ENCODE results near the gene HNRNPM.

DNA sequence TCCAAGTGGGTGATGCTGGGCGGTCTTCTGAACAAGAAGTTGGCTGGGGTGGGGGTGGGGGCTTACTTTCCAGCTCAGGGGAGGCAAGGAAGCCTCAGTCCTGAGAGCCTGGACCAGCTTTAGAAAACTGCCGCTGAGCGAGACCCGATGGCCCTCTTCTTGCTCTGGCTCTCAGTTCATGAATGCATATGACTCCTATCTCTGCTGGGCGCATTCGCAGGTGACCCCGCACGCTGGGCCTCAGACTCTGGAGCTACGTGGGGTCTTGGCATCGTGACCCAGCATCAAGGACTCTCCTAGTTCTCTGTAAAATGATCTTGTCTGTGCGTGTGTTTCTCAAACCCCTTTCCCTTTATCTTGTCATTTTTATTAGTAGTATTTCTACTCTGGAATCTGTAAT is 37.9 kb downstream of the HNRNPM start:
- TF ChIP-seq, protein P1, sequence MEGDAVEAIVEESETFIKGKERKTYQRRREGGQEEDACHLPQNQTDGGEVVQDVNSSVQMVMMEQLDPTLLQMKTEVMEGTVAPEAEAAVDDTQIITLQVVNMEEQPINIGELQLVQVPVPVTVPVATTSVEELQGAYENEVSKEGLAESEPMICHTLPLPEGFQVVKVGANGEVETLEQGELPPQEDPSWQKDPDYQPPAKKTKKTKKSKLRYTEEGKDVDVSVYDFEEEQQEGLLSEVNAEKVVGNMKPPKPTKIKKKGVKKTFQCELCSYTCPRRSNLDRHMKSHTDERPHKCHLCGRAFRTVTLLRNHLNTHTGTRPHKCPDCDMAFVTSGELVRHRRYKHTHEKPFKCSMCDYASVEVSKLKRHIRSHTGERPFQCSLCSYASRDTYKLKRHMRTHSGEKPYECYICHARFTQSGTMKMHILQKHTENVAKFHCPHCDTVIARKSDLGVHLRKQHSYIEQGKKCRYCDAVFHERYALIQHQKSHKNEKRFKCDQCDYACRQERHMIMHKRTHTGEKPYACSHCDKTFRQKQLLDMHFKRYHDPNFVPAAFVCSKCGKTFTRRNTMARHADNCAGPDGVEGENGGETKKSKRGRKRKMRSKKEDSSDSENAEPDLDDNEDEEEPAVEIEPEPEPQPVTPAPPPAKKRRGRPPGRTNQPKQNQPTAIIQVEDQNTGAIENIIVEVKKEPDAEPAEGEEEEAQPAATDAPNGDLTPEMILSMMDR (IDR thresholded peaks at IDR 0.05; ENCODE audit: borderline replicate concordance, extremely low read depth, low read length, poor library complexity, severe bottlenecking), result no peak
- TF ChIP-seq EZH2 (IDR thresholded peaks at IDR 0.05; ENCODE audit: borderline replicate concordance, low read depth, low read length, severe bottlenecking), result no peak
